Tongue (tissue), 2 donors: Measurements from ENCODE around the gene DDX31. TPM values are rescaled to one million over a fixed set of nuclear protein-coding genes. Genes with fewer than 3 reads are reported as not detected.
A peak's percentile ranks its signal among the peaks of the same experiment; 100 is the strongest.

Experiments
- DNase-seq: peaks from one replicate; pipeline ENCODE4 v3.0.0-alpha.2; 2015
- total RNA-seq: library from RNA; depleted of rRNA; stranded (reverse); fragments of >200 nt; gene quantifications from one replicate; pipeline ENCODE4 v1.2.3, GENCODE V29; 2014

The DDX31 gene
- total RNA-seq, 1 donor from 2014 or later, result 11.2 TPM

GRCh38 chr9:132546148-132547051 is 123.4 kb downstream of the DDX31 start:
- DNase-seq, result peak; percentile 66

- DNase-seq, result no peak
Measured at GRCh38 chr9:132545578-132545977, 124.2 kb downstream of the DDX31 start.

GRCh38 chr9:132543960-132544359 is 125.8 kb downstream of the DDX31 start:
- DNase-seq, result peak; percentile 17

- no peak for DNase-seq
Measured at GRCh38 chr9:132543251-132543650, 126.5 kb downstream of the DDX31 start.

Other genes with a start within 250 kb of the DDX31 start
- not detected for gene BARHL1, start 87.4 kb downstream of the DDX31 start, total RNA-seq
- gene GTF3C4, start 481 bp upstream of the DDX31 start, total RNA-seq, result 17.8 TPM
- gene AK8, start 208.3 kb upstream of the DDX31 start, total RNA-seq, result 0.31 TPM
- gene SPACA9, start 208.9 kb upstream of the DDX31 start, total RNA-seq, result 3.8 TPM